NCI-H146 treated with DMSO at 0.1 percent for 48 hours (cell line): ENCODE measurements around the gene EDN2.

Experiments
- DNase-seq: peaks from one replicate; lab custom pipeline; 2025; ENCODE audit not compliant: unreplicated experiment; lab: John Stamatoyannopoulos, UW

EDN2 gene

GRCh38 chr1:41518471-41518870 is 34.0 kb upstream of the EDN2 start:
- no peak for DNase-seq

- DNase-seq: no peak
Measured at GRCh38 chr1:41517062-41517438, 32.6 kb upstream of the EDN2 start.

GRCh38 chr1:41516168-41517061 is 31.9 kb upstream of the EDN2 start:
- peak; percentile 43 for DNase-seq

GRCh38 chr1:41515778-41516167 is 31.3 kb upstream of the EDN2 start:
- DNase-seq: no peak

DNA sequence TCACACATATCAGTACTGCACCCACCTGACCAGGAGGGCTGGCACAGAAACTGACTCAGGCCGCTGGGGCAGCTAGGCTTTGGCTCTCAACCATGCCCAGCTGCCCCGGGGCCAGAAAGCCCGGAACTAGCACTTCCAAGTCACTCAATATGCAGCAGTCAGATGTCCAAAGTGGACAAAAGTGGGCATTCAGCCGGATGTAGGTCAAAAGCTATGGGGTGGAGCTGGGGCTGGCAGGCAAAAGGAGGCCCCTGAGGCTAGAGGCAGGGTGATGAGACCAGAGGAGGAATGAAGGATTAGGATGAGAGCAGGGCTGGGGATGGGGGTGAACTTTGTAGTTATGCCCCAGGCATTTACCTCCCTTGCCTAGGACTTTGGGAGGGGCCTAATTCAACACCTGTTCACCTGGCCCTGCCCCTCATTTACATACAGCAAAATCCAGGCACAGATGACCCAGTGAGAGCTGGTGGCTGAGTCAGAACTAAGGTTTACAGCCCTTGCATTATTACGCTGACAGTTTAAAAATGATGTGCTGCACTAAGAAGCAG is 30.7 kb upstream of the EDN2 start:
- no peak for DNase-seq

DNA sequence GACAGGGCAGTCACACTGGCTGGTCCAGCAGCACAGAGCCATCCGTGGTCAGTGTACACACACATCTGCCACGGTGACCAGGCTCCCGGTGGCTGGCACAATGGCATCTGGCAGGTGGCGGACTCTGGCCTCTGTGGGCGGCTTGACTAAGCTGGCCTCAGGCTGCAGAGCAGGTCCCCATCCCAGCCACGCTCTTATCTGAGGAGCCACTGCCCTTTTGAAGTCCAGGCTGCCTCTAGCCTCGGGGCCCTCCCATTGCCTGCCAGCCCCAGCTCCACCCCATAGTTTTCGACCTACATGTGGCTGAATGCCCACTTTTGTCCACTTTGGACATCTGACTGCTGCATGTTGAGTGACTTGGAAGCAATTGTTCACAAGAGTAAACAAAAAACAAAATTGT is 29.9 kb upstream of the EDN2 start:
- DNase-seq: no peak

DNA sequence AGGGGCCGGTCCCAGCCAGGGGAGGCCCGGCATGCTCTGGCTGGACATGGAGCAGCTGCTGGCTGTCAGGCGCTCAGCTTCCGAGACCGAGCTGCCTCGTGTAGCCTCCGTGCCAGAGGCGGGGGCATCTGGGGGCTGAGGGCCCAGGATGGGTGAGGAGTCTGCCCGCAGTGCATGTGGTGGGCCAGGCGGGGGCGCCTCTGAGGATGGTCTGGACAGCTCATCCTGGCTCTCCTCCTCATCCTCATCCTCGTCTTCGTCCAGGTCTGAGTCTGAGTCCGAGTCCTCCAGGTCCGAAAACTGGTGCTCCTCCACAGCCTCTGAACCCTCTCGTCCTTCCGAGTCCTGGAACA is 28.9 kb upstream of the EDN2 start:
- DNase-seq: no peak

DNA sequence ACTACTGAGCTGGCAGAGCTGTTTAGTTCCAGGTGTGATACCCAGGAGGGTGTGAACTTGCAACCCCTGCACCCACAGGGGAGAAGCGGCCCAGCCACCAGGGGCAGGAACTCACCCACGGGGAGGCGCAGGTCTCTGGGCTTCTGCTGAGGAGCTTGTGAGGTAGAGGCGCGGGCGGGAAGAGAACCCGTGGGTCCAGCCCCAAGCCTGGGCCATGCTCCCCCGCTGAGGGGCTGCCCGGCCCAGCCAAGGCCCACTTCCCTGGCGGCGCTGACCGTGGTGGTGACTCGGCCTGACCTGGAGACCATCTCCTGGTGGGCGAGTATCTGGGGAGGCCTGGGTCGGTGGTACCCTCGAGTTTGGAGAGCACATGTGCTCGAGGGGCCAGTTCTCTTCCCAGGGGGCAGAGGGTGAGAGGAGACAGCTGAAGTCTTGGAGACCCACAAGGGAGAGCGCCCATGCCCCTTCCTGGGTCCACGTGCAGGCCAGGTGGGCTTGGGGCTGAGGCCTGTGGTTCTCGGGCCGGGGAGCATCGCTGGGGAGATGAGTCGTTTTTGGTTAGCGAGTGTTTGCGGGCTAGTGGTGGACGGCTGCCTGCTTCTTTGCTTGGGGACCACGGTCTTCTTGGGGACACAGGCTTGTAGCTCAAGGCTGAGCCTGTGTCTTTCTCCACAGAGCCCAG is 28.4 kb upstream of the EDN2 start:
- DNase-seq: no peak

DNA sequence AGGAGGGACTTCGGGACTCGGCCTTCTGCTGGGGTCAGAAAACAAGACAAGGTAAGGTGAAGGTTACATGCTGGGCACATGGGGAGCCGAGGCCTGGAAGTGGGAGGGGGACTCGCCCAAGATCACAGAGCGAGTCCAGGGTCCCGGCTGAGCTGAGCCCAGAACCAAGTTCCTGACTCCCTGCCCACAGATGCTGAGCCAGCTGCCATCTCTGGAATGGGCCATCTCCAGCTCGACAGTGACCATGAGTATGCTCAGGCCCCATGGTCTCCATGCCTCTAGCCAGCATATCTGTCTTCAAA is 26.7 kb upstream of the EDN2 start:
- no peak for DNase-seq

DNA sequence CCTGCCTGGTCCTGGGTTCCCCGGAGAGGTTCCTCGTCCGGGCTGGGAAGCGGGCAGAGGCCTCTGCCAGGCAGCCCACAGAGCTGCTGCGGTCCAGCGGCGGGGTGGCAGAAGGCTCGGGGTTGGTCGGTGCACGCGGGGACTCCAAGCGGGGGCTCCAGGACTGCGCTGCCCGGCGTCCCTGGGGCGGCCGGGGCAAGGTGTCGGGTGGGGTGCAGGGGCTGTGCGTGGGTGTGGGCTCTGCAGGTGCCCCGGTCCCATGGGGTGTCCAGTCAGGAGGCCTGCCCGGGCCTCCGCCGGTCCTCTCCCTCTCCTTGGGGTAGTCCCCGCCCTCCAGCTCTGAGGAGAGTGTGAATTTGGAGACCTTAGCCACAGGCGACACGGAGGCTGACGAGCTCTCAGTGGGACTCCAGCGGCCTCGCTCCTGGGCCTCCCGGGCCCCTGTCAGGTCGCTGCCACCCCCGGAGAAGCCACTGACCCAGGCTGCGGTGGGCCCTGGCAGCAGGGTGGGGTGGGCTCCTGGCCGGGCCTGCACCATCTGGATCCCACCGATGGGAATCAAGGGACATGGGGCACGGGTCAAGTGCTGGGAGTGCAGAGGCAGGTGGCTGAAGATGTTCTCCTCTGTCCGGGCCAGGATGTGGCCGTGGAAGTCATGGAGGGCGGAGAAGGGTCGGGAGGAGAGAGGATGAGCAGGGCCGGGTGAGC is 26.2 kb upstream of the EDN2 start:
- DNase-seq: no peak

DNA sequence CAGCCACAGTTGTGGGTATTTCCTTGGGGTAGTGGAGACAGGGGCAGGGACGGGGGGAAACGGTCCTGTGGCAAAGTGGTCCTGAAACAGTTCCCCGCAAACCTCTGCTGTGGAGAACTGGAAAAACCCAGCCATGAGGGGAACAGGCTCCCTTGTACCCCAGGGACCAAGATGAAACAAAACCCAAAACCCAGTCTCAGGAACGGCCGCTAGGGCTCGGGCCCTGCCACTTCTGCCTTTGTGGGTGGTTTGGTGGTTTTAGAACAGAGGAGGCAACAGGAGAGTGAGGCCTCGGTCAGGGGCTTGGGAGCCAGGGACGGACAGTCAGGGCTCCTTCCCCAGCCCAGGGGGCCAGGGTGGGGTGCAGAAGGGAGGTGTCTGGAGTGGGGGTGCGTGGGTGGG is 24.8 kb upstream of the EDN2 start:
- no peak for DNase-seq

DNA sequence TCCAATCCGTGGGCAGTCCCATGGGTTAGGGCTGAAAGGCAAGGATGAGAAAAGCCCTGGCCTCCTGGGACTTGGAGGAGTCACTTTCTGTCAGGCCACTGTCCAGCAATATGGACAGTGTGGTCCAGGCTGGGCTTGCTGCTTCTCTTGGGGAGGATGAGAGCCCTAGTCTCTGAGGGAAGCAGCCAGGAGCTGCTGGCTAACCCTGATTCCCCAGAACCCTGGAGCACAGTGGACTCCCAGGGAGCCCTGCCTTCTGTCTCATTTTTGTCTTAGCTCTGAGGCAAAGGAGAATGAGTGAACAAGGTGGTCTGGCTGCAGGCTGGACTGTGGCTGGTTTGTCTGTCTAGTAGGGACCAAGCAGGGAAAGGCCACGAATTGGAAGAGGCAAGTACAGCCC is 23.8 kb upstream of the EDN2 start:
- no peak for DNase-seq

- DNase-seq: no peak
Measured at GRCh38 chr1:41507836-41508235, 23.4 kb upstream of the EDN2 start.

GRCh38 chr1:41507110-41507720 is 22.7 kb upstream of the EDN2 start:
- DNase-seq: no peak

GRCh38 chr1:41504114-41505035 is 19.9 kb upstream of the EDN2 start:
- no peak for DNase-seq

GRCh38 chr1:41503538-41504113 is 19.1 kb upstream of the EDN2 start:
- no peak for DNase-seq

- DNase-seq: no peak
Measured at GRCh38 chr1:41502912-41503311, 18.4 kb upstream of the EDN2 start.

GRCh38 chr1:41501581-41501980 is 17.1 kb upstream of the EDN2 start:
- DNase-seq: no peak

DNA sequence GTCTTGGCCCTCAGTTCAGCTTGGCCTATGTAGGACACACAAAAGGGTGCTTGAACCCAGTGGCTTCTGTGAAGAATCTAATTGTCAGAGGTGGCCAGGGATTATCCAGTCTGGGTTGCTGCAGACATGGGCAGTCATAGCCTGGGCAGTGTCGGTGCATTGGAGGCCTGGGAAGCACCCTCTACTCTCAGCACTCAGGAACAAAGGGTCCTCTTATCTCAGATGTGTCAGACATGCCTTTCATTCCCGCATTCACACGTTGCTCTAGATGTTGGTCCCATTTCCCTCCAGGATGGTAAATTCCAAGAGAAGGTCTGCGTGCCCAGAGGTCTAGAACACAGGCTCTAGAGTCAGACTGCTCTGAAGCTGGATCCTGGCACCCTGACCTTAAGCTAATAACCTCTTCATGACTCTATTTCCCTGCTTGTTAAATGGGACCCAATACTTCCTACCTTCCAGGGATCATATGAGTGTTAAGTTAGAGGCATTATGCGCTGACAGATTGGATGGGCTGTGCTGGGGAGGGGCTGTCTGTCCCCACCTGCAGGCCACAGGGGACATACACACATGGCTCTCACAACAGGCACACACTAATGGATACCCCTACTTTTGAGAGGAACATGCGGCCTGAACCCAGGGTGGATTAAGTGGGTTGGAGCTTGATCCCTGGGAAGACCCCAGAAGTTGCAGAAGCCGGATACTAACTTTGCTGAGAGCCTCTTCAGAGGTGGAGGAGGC is 16.5 kb upstream of the EDN2 start:
- DNase-seq: no peak
